SU-DHL-6 (cell line): ENCODE results near the gene RNF4.

Experiments used
- H2AFZ ChIP-seq: fragments of 200-600 bp; sonication (generic); 2 replicates; pipeline ENCODE4 v1.6.1; 2014; ENCODE audit warnings: low read depth, mild to moderate bottlenecking, moderate library complexity, mixed read lengths, antibody characterized with exemption, low read length; ENCODE audit not compliant: severe bottlenecking
- H3F3A ChIP-seq: fragments of 200-600 bp; shearing (Covaris generic); 2 replicates; pipeline ENCODE4 v1.6.0; 2016; ENCODE audit warnings: antibody characterized with exemption, mild to moderate bottlenecking; ENCODE audit not compliant: insufficient read depth
- H3K27ac ChIP-seq: fragments of 200-600 bp; sonication (generic); 2 replicates; pipeline ENCODE4 v1.5.1; 2016; ENCODE audit warnings: low read depth, mild to moderate bottlenecking, low read length, moderate library complexity, mixed read lengths
- H3K27me3 ChIP-seq: fragments of 200-600 bp; sonication (generic), shearing (Covaris generic); 2 replicates; pipeline ENCODE4 v1.6.0; 2014; ENCODE audit warnings: mild to moderate bottlenecking, low read length
- H3K36me3 ChIP-seq: fragments of 200-600 bp; sonication (generic); 2 replicates; pipeline ENCODE4 v1.6.1; 2014; ENCODE audit warnings: mild to moderate bottlenecking, low read length, mixed read lengths
- H3K4me2 ChIP-seq: fragments of 300-600, 200-600 bp; shearing (Covaris generic), sonication (generic); 2 replicates; pipeline ENCODE4 v1.6.0; 2014; ENCODE audit warnings: low read length, low read depth, mild to moderate bottlenecking; ENCODE audit not compliant: poor library complexity, severe bottlenecking
- H3K4me3 ChIP-seq: fragments of 200-600 bp; sonication (generic); 2 replicates; pipeline ENCODE4 v1.5.1; 2014; ENCODE audit warnings: antibody characterized with exemption, low read length, mild to moderate bottlenecking, mixed read lengths; ENCODE audit not compliant: insufficient read depth, poor library complexity, severe bottlenecking
- H3K79me2 ChIP-seq: fragments of 200-600 bp; sonication (generic); 2 replicates; pipeline ENCODE4 v1.6.1; 2014; ENCODE audit warnings: mild to moderate bottlenecking, low read length, moderate library complexity; ENCODE audit not compliant: insufficient read depth
- H3K9ac ChIP-seq: fragments of 200-600 bp; sonication (generic); 2 replicates; pipeline ENCODE4 v1.7.0; 2014; ENCODE audit warnings: mild to moderate bottlenecking, low read length
- H3K9me2 ChIP-seq: fragments of 200-600 bp; sonication (generic); replicated peaks from 2 replicates; pipeline ENCODE4 v1.6.1; 2014; ENCODE audit warnings: low read length; ENCODE audit not compliant: insufficient read depth
- H3K9me3 ChIP-seq: fragments of 200-600 bp; sonication (generic); 2 replicates; pipeline ENCODE4 v1.6.1; 2014; ENCODE audit warnings: low read length, mixed read lengths; ENCODE audit not compliant: insufficient read depth
- H4K20me1 ChIP-seq: fragments of 200-600 bp; sonication (generic); 2 replicates; pipeline ENCODE4 v1.6.1; 2014; ENCODE audit warnings: low read depth, mild to moderate bottlenecking, antibody characterized with exemption, low read length, moderate library complexity, mixed read lengths
- EZH2phosphoT487 ChIP-seq: fragments of 200-600 bp; sonication (generic), shearing (Covaris generic); conservative IDR thresholded peaks from 2 replicates; pipeline ENCODE4 v1.6.1; 2018; ENCODE audit warnings: mild to moderate bottlenecking, antibody characterized with exemption, low read length, moderate library complexity, mixed read lengths
- TF ChIP-seq, protein P1 (sequence below): fragments of 200-600 bp; sonication (generic); IDR thresholded peaks from one replicate; pipeline ENCODE4 v1.5.1; 2017; ENCODE audit warnings: antibody characterized with exemption, mild to moderate bottlenecking, low read length, moderate library complexity; ENCODE audit not compliant: insufficient read depth, poor library complexity, severe bottlenecking

RNF4 gene

DNA sequence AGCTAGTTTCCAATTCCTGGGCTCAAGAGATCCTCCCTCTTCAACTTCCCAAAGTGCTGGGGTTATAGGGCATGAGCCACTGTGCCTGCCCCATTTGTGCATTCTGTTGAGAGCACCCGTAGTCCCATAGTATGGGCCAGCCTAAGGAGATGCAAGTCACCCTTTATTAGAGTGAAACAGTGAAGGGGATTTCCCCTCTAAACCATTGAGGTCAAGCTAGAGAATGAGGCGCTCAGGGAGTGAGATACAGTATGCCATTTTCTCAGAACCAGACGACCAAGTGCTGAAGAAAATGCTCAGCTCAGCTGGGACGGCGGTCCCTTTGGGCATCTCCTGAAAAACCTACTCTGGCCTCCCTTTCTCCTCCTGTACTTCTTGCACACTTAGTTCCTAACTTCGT lies 18.7 kb downstream of the RNF4 start:
- TF ChIP-seq, protein P1, sequence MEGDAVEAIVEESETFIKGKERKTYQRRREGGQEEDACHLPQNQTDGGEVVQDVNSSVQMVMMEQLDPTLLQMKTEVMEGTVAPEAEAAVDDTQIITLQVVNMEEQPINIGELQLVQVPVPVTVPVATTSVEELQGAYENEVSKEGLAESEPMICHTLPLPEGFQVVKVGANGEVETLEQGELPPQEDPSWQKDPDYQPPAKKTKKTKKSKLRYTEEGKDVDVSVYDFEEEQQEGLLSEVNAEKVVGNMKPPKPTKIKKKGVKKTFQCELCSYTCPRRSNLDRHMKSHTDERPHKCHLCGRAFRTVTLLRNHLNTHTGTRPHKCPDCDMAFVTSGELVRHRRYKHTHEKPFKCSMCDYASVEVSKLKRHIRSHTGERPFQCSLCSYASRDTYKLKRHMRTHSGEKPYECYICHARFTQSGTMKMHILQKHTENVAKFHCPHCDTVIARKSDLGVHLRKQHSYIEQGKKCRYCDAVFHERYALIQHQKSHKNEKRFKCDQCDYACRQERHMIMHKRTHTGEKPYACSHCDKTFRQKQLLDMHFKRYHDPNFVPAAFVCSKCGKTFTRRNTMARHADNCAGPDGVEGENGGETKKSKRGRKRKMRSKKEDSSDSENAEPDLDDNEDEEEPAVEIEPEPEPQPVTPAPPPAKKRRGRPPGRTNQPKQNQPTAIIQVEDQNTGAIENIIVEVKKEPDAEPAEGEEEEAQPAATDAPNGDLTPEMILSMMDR, result no peak
- no peak for TF ChIP-seq EZH2phosphoT487
- Histone ChIP-seq H3F3A (peaks cover 13% of the 10 kb centered on the region; the same call in 1 of the 2 replicates), H3K4me3 (no peak overlapping the region), H3K9me2 (no peaks in the 10 kb centered on the region), H3K27me3 (no peaks in the 10 kb centered on the region), H3K9ac (no peak overlapping the region), H3K79me2 (peaks cover 94% of the 10 kb centered on the region), H3K9me3 (no peaks in the 10 kb centered on the region), H4K20me1 (peaks cover 35% of the 10 kb centered on the region), H3K36me3 (peaks cover 7% of the 10 kb centered on the region; the same call in 1 of the 2 replicates), H3K27ac (no peak overlapping the region), H2AFZ (no peak overlapping the region), H3K4me2 (peak overlapping the region; percentile 5)

- no peaks in the 10 kb centered on the region for H3K9me3 ChIP-seq
- peaks cover 7% of the 10 kb centered on the region; the same call in 1 of the 2 replicates for H3K36me3 ChIP-seq
- no peaks in the 10 kb centered on the region for H3K9me2 ChIP-seq
- H3K27me3 ChIP-seq, result no peaks in the 10 kb centered on the region
- peaks cover 95% of the 10 kb centered on the region for H3K79me2 ChIP-seq
- peaks cover 28% of the 10 kb centered on the region for H4K20me1 ChIP-seq
- H3K27ac ChIP-seq, result no peak overlapping the region
- H3F3A ChIP-seq, result peaks cover 8% of the 10 kb centered on the region; the same call in 1 of the 2 replicates
- H3K4me2 ChIP-seq, result no peak overlapping the region
- H3K9ac ChIP-seq, result no peak overlapping the region
- TF ChIP-seq, protein P1, result no peak
- TF ChIP-seq EZH2phosphoT487, result no peak
- H3K4me3 ChIP-seq, result no peak overlapping the region
- no peak overlapping the region for H2AFZ ChIP-seq
Measured at GRCh38 chr4:2489081-2489805, 20.3 kb downstream of the RNF4 start.

GRCh38 chr4:2489841-2490552 lies 21.1 kb downstream of the RNF4 start:
- Histone ChIP-seq H3K9me2 (no peaks in the 10 kb centered on the region), H3K4me2 (no peak overlapping the region), H3K36me3 (peaks cover 7% of the 10 kb centered on the region; the same call in 1 of the 2 replicates), H3K27ac (no peak overlapping the region), H3K9me3 (no peaks in the 10 kb centered on the region), H4K20me1 (peaks cover 23% of the 10 kb centered on the region), H3K9ac (no peak overlapping the region), H3F3A (peaks cover under 1% of the 10 kb centered on the region; the same call in 1 of the 2 replicates), H3K79me2 (peaks cover 89% of the 10 kb centered on the region), H3K4me3 (no peak overlapping the region), H2AFZ (no peak overlapping the region), H3K27me3 (no peaks in the 10 kb centered on the region)
- TF ChIP-seq, protein P1, result no peak
- no peak for TF ChIP-seq EZH2phosphoT487
